Loucy (cell line): ENCODE measurements around the gene TMEM178B.

Experiments
- EZH2phosphoT487 ChIP-seq: fragments of 200-600 bp; IDR thresholded peaks from 2 replicates; pipeline ENCODE4 v1.6.1; 2018; ENCODE audit warnings: antibody characterized with exemption, mild to moderate bottlenecking, moderate library complexity, borderline replicate concordance
- TF ChIP-seq, protein P1 (sequence below): fragments of 200-600 bp; sonication (generic); conservative IDR thresholded peaks from 2 replicates; pipeline ENCODE4 v1.5.1; 2014; ENCODE audit warnings: mild to moderate bottlenecking, antibody characterized with exemption, low read length

- TF ChIP-seq, protein P1, sequence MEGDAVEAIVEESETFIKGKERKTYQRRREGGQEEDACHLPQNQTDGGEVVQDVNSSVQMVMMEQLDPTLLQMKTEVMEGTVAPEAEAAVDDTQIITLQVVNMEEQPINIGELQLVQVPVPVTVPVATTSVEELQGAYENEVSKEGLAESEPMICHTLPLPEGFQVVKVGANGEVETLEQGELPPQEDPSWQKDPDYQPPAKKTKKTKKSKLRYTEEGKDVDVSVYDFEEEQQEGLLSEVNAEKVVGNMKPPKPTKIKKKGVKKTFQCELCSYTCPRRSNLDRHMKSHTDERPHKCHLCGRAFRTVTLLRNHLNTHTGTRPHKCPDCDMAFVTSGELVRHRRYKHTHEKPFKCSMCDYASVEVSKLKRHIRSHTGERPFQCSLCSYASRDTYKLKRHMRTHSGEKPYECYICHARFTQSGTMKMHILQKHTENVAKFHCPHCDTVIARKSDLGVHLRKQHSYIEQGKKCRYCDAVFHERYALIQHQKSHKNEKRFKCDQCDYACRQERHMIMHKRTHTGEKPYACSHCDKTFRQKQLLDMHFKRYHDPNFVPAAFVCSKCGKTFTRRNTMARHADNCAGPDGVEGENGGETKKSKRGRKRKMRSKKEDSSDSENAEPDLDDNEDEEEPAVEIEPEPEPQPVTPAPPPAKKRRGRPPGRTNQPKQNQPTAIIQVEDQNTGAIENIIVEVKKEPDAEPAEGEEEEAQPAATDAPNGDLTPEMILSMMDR = no peak
- TF ChIP-seq EZH2phosphoT487 = no peak
Observed at GRCh38 chr7:141374425-141374824, 300.6 kb downstream of the TMEM178B start.
